GM06990 (cell line): ENCODE data around the gene ZNF584.
A peak's percentile ranks its signal among the peaks of the same experiment; 100 is the strongest.

Source experiments
- DNase-seq: peaks from one replicate; pipeline ENCODE4 v3.0.0-alpha.2; 2011; ENCODE audit not compliant: insufficient read length; ENCODE audit errors: extremely low read depth
- H3K27me3 ChIP-seq: replicated peaks from 2 replicates; pipeline ENCODE4 v1.6.0; 2011; ENCODE audit warnings: low read length; ENCODE audit not compliant: control insufficient read depth, insufficient read depth
- H3K36me3 ChIP-seq: 2 replicates; pipeline ENCODE4 v1.5.1; 2011; ENCODE audit warnings: low read length; ENCODE audit not compliant: control insufficient read depth, insufficient read depth
- H3K4me3 ChIP-seq: replicated peaks from 2 replicates; pipeline ENCODE4 v1.5.1; 2011; ENCODE audit warnings: low read depth, mild to moderate bottlenecking, control low read depth, low read length
- TF ChIP-seq, protein P1 (sequence below): IDR thresholded peaks from 2 replicates; pipeline ENCODE4 v1.5.1; 2011; ENCODE audit warnings: low read length, control low read depth, mild to moderate bottlenecking, inconsistent platforms; ENCODE audit not compliant: insufficient read depth, poor library complexity, severe bottlenecking

Gene ZNF584

DNA sequence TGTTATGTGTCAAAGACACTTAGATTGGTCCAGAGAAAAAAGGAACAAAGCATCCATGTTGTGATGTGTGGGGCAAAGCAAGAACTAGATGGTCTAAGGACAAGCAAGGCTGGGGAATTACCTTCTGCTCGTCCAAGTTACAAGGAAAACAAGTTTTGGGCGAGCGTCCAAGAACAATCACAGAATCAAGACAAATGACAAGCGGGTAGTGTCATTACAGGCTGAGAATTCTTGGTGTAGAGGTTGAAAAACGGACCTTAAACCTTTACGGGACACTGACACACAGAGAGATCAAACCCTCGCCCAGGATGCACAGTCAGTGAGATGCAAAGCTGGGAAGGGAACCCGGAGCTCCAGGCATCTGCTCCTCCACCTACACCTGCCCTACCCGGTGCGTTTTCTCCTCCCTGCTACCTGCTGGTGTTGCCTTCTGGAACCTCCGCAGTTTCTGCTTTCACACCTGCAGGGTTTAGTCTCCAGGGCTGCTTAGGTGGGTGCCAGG, 42.5 kb downstream of the ZNF584 start:
- TF ChIP-seq, protein P1, sequence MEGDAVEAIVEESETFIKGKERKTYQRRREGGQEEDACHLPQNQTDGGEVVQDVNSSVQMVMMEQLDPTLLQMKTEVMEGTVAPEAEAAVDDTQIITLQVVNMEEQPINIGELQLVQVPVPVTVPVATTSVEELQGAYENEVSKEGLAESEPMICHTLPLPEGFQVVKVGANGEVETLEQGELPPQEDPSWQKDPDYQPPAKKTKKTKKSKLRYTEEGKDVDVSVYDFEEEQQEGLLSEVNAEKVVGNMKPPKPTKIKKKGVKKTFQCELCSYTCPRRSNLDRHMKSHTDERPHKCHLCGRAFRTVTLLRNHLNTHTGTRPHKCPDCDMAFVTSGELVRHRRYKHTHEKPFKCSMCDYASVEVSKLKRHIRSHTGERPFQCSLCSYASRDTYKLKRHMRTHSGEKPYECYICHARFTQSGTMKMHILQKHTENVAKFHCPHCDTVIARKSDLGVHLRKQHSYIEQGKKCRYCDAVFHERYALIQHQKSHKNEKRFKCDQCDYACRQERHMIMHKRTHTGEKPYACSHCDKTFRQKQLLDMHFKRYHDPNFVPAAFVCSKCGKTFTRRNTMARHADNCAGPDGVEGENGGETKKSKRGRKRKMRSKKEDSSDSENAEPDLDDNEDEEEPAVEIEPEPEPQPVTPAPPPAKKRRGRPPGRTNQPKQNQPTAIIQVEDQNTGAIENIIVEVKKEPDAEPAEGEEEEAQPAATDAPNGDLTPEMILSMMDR: no peak

DNA sequence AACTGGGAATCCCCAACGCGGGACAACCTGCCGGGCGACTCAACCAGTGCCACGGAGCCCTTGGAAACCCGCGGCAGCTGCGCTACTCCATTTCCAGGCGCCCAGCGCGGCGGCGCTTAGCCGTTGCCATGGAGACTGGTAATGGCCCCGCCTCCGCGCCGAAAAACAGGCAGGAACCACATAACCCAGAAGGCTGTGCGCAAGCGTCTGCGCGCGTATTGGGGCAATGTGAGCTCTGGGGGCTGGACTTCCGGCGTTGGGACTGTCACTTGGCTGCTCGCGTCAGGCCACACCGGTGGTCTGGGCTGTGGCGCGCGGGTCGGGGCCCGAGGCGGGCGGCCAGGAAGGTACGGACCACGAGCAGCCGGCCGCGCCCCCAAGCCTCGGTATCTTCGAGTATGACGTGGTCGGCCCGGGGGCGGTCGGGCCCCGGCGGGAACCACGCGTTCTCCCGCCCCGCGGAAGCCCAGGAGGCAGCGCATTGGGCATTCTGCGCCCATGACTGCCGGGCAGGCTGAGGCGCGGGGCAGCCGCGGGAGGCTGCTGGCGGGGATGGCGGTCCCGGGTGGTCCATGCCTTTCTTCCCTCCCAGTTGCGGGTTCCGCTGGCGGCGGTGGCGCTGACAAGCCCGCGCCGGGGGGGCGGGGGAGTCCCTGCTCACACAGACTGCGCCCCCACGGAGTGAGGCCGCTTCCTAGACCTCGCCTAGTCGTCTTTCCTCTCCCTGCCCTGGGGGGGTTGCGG, 43.1 kb downstream of the ZNF584 start, which contains the start of gene ZNF324B:
TSS of gene ZNF324B (plus strand) at position 265 of the 744 bp plus-strand sequence. CDS start 2,080 bp downstream, outside the sequence.
- H3K27me3 ChIP-seq: no peaks in the 10 kb centered on the region
- H3K4me3 ChIP-seq: peak within 1 kb of the TSS; percentile 94
- DNase-seq: peak; percentile 91
- peaks cover 10% of the 10 kb centered on the region for H3K36me3 ChIP-seq
- TF ChIP-seq, protein P1: no peak

More for the DNA sequence above, 42.5 kb downstream of the ZNF584 start:
- DNase-seq: no peak
- peaks cover 7% of the 10 kb centered on the region for H3K36me3 ChIP-seq
- H3K4me3 ChIP-seq: peak overlapping the region; percentile 94
- H3K27me3 ChIP-seq: no peaks in the 10 kb centered on the region

DNA sequence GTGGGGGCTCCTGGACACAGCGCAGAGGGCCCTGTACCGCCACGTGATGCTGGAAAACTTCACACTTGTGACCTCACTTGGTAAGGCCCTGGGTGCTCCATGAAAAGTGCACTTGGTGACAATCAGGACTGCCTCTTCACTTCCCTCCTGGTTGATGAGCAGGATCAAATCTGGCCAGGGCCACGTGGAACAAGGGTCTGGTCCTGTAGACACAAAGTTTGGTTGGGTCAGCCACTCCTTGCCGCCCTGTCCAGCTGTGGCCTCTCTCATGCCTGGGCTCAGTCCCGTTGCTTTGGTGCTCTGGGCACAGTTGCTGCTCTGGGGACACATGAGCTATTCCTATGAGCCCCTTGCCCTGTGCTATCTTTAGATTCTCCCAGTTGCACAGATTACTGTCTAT, 45.3 kb downstream of the ZNF584 start:
- peaks cover 17% of the 10 kb centered on the region for H3K36me3 ChIP-seq

DNA sequence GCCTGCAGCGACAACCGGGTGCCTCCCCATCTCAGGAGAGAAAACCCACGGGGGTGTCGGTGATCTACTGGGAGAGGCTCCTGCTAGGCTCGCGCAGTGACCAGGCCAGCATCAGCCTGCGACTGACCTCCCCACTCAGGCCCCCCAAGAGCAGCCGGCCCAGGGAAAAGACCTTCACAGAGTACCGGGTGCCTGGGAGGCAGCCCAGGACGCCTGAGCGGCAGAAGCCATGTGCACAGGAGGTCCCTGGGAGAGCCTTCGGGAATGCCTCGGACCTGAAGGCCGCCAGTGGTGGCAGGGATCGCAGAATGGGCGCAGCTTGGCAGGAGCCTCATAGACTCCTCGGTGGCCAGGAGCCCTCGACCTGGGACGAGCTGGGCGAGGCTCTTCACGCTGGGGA, 46.9 kb downstream of the ZNF584 start:
- no peak for DNase-seq
- Histone ChIP-seq H3K4me3 (no peak overlapping the region), H3K27me3 (no peaks in the 10 kb centered on the region), H3K36me3 (peaks cover 17% of the 10 kb centered on the region)
- TF ChIP-seq, protein P1: no peak

More for the DNA sequence above, 45.3 kb downstream of the ZNF584 start:
- TF ChIP-seq, protein P1: no peak
- Histone ChIP-seq H3K4me3 (no peak overlapping the region), H3K27me3 (no peaks in the 10 kb centered on the region)
- DNase-seq: no peak

DNA sequence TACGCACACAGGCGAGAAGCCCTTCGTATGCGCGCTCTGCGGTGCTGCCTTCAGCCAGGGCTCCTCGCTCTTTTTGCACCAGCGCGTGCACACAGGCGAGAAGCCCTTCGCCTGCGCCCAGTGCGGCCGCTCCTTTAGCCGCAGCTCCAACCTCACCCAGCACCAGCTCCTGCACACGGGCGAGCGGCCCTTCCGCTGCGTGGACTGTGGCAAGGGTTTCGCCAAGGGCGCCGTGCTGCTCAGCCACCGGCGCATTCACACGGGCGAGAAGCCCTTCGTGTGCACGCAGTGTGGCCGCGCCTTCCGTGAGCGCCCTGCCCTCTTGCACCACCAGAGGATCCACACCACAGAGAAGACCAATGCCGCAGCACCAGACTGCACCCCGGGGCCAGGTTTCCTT, 47.7 kb downstream of the ZNF584 start:
- TF ChIP-seq, protein P1: no peak

DNA sequence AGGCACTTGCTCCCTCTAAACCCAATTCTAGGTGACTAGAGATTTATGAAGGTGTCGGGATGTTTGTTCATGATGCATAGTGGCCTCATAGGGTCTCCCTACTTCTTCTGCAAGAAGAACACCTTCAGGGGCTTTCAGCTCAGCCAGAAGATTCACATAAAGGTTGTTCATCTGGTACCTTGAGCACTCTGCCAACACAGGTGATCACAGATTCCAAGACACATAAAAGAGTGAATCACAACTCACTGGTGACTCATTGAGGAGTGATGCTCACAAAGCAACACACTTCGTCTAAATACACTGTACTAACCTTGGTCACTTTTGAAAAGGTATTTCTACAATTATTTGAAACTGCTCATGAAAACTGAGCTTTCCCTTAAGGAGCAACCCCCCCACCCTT, 51.6 kb downstream of the ZNF584 start:
- peaks cover 12% of the 10 kb centered on the region for H3K36me3 ChIP-seq
- DNase-seq: no peak
- no peaks in the 10 kb centered on the region for H3K27me3 ChIP-seq
- TF ChIP-seq, protein P1: no peak
- no peak overlapping the region for H3K4me3 ChIP-seq

More for the DNA sequence above, 47.7 kb downstream of the ZNF584 start:
- Histone ChIP-seq H3K27me3 (no peaks in the 10 kb centered on the region), H3K4me3 (no peak overlapping the region), H3K36me3 (peaks cover 17% of the 10 kb centered on the region)
- DNase-seq: no peak
